ENCODE measurements around the gene NUP42. TPM values are rescaled to one million over a fixed set of nuclear protein-coding genes. Genes with fewer than 3 reads are reported as not detected.

The NUP42 gene
- total RNA-seq, 4 donors from 2014 or later = 27.7 to 42.8 (median 31.3) TPM

GRCh38 chr7:23164846-23165245 lies 17.0 kb upstream of the NUP42 start:
- TF ChIP-seq, protein P1, sequence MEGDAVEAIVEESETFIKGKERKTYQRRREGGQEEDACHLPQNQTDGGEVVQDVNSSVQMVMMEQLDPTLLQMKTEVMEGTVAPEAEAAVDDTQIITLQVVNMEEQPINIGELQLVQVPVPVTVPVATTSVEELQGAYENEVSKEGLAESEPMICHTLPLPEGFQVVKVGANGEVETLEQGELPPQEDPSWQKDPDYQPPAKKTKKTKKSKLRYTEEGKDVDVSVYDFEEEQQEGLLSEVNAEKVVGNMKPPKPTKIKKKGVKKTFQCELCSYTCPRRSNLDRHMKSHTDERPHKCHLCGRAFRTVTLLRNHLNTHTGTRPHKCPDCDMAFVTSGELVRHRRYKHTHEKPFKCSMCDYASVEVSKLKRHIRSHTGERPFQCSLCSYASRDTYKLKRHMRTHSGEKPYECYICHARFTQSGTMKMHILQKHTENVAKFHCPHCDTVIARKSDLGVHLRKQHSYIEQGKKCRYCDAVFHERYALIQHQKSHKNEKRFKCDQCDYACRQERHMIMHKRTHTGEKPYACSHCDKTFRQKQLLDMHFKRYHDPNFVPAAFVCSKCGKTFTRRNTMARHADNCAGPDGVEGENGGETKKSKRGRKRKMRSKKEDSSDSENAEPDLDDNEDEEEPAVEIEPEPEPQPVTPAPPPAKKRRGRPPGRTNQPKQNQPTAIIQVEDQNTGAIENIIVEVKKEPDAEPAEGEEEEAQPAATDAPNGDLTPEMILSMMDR (IDR thresholded peaks at IDR 0.05; ENCODE audit: low read depth) = no peak

DNA sequence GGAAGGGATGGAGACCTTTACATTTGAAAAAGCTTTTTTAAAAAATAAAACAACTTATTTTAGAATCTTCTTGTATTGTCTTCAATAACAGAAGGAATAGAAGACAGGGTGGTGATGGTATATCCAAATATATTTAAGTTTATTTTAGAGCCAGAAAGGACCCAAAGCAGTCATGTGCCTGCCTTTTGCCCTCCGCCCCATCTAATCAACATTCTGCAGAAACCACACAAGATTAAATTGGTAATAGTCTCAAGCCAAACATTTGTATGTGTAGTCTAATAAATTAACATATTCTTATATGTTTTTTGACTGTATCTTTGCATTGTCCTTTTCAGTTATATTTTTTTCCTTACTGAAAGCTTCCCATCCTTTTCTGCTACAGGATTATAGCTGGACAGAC lies 16.5 kb upstream of the NUP42 start:
- TF ChIP-seq, protein P1 (IDR thresholded peaks at IDR 0.05; ENCODE audit: low read depth) = no peak

GRCh38 chr7:23167691-23168090 lies 14.2 kb upstream of the NUP42 start:
- TF ChIP-seq, protein P1 (IDR thresholded peaks at IDR 0.05; ENCODE audit: low read depth) = no peak

DNA sequence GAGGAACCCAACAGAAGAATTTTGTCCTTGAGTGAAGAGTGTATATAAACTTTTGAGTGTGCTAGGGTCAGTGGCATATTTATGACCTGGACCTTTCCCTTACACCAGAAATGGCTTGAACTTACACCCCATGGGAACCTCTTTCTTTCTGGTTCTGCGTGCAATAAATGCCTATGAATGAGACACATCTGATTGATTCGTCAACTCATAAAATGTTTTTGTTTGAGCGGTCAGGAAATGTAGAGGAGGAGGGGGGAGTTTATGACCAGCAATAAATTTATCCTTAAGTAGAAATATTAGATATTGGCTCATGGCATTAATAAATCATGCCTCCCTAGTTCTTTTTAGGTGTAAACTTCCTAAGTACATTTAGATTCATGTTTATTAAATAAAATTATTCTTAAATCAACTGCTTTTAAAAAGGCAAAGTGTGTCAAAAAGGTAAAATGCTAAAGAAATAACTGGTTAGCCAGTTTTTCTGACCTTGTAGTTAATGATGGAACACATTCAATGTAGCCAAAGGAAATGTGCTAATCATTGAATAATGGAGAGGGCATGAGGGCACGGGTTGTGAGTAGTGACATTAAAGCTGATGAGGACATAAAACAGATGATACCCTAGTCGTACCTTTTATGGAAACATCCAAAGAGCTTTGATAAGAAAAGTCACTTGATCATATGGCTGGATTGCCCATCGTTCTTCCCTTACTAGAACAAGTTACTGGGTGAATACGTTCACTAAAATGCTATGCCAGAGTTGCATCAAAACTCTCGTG lies 13.6 kb upstream of the NUP42 start:
- TF ChIP-seq, protein P1 (IDR thresholded peaks at IDR 0.05; ENCODE audit: low read depth) = no peak

- TF ChIP-seq, protein P1 (IDR thresholded peaks at IDR 0.05; ENCODE audit: low read depth) = no peak
Measured at GRCh38 chr7:23175938-23176337, 5.9 kb upstream of the NUP42 start.

GRCh38 chr7:23183279-23184012 lies 1.6 kb downstream of the NUP42 start:
- TF ChIP-seq, protein P1 (IDR thresholded peaks at IDR 0.05; ENCODE audit: low read depth) = no peak

DNA sequence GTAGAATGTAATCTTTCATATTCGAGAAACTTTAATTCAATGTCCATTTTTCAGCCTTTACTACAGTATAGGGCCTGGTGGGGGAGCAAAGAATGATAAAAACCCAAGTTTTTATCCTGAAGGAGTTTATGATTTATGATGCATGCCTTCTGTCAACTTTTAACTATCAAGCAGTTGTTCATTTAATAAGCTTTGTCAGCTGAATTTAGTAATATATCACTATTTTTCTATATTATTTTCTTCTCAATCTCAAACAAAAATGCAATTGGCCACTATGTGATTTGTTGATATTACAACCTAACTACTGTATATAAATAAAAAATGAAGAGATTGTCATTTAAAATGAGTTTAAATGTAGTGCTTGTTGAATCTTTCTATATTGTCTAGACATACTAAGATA lies 2.4 kb downstream of the NUP42 start:
- TF ChIP-seq, protein P1 (IDR thresholded peaks at IDR 0.05; ENCODE audit: low read depth) = no peak

Data from subcutaneous adipose tissue (tissue), 4 donors.